GM12801 (cell line): Measurements from ENCODE around the gene ABCC12.

ENCODE experiments used
- CTCF ChIP-seq: IDR thresholded peaks from one replicate; pipeline ENCODE4 v1.5.1; 2011; ENCODE audit warnings: control low read depth; ENCODE audit not compliant: insufficient read length; ENCODE audit errors: extremely low read depth

Gene ABCC12

GRCh38 chr16:48173889-48174288, 18.1 kb upstream of the ABCC12 start:
- no peak for TF ChIP-seq CTCF

GRCh38 chr16:48172682-48173081, 16.9 kb upstream of the ABCC12 start:
- no peak for TF ChIP-seq CTCF

GRCh38 chr16:48169896-48170295, 14.1 kb upstream of the ABCC12 start:
- no peak for TF ChIP-seq CTCF

- no peak for TF ChIP-seq CTCF
Observed at GRCh38 chr16:48168075-48168474, 12.3 kb upstream of the ABCC12 start.

- TF ChIP-seq CTCF = no peak
Observed at GRCh38 chr16:48165961-48166578, 10.3 kb upstream of the ABCC12 start.

GRCh38 chr16:48164907-48165715, 9.3 kb upstream of the ABCC12 start:
- TF ChIP-seq CTCF = no peak

- TF ChIP-seq CTCF = no peak
Observed at GRCh38 chr16:48162839-48163410, 7.1 kb upstream of the ABCC12 start.
